Astrocyte of the spinal cord (primary cell): Measurements from ENCODE around the gene OPRM1.

Source experiments
- DNase-seq: peaks from one replicate; pipeline ENCODE4 v3.0.0; 2011; ENCODE audit warnings: low read depth, low spot score
- H3K4me3 ChIP-seq: 2 replicates; pipeline ENCODE4 v1.5.1; 2011; ENCODE audit warnings: low read depth, mild to moderate bottlenecking, low read length, moderate library complexity
- in situ Hi-C: cut with HindIII; loops from 2 replicates; pipeline ENCODE4 v1.10.0; 2017; ENCODE audit warnings: low sequenced_read_pairs
- TF ChIP-seq, protein P1 (sequence below): IDR thresholded peaks from 2 replicates; pipeline ENCODE4 v1.5.1; 2012; ENCODE audit warnings: low read depth, mild to moderate bottlenecking, low read length, inconsistent platforms

Gene OPRM1

DNA sequence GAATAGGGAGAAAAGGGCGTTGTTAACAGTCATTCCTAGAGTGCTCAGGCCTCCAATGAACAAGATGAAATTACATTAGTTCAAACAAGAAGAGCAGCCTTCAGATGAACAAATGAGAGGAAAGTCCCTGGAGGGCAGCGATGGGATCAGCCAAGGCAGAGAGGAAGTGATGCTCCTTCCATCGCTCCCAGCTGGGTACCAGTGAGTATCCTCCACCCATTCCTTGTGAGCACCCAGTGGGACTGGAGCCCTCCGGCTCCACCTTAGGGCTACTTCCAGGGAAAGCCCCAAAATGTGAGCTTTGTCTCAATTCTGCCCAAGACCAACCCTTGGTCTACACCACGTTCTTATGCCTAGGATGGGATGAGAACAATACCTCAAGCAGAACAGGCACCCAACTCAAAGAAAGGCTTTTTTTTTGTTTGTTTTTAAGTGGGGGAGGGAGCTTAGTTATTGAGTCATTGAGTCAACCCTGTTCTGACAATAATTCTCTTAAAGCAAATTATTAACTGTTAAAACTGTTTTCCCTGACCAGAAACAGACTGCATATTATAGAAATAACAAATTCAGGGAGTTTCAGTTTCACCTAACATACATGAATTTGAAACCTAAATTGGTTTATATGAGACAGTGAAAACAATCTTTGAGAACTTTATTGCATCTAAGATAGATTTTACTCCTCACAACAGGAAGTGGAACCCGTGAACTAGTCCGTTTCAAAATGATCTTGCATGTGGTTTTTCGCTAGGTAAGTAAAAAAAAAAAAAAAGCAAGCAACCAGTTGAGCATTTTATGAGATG is 210.7 kb downstream of the OPRM1 start:
- no peak for DNase-seq
- H3K4me3 ChIP-seq, result no peak overlapping the region
- in situ Hi-C loops, result no loop called here
- TF ChIP-seq, protein P1, sequence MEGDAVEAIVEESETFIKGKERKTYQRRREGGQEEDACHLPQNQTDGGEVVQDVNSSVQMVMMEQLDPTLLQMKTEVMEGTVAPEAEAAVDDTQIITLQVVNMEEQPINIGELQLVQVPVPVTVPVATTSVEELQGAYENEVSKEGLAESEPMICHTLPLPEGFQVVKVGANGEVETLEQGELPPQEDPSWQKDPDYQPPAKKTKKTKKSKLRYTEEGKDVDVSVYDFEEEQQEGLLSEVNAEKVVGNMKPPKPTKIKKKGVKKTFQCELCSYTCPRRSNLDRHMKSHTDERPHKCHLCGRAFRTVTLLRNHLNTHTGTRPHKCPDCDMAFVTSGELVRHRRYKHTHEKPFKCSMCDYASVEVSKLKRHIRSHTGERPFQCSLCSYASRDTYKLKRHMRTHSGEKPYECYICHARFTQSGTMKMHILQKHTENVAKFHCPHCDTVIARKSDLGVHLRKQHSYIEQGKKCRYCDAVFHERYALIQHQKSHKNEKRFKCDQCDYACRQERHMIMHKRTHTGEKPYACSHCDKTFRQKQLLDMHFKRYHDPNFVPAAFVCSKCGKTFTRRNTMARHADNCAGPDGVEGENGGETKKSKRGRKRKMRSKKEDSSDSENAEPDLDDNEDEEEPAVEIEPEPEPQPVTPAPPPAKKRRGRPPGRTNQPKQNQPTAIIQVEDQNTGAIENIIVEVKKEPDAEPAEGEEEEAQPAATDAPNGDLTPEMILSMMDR, result no peak

DNA sequence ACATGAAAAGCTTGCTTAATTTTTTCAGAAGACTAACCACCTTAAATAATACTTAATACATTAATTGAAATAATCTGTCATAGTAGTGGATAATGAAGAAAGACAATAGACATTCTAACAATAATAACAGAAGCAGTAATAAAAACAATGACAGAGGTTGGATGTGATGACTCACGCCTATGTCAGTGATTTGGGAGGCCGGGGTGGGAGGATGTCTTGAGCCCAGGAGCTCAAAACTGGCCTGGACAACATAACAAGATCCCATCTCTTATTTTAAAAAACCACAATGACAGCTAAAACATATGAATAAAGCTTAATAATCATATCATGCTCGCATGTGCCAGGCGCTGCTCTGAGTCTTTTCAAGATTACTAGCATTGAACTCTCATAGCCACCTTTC is 212.1 kb downstream of the OPRM1 start:
- in situ Hi-C loops, result no loop called here
- TF ChIP-seq, protein P1, result no peak
- H3K4me3 ChIP-seq, result no peak overlapping the region
- DNase-seq, result no peak

DNA sequence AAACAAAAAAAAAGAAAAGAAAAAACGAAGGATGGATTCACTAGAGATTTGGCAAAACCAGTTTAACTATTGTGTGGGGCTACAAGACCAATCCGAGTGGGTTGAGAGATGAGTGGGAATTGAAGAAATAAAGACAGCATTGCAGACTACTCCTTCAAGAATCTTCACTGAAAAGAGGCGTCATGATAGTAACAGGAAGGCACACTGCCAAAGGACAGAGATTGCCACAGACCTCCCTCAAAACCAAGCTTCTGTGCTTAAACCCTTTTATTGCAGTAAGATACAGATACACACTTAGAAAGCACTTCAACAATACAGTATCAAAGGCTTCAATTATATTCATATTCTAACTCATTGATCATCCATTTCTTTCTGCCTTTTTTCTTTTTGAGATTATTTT is 213.6 kb downstream of the OPRM1 start:
- no peak for DNase-seq

DNA sequence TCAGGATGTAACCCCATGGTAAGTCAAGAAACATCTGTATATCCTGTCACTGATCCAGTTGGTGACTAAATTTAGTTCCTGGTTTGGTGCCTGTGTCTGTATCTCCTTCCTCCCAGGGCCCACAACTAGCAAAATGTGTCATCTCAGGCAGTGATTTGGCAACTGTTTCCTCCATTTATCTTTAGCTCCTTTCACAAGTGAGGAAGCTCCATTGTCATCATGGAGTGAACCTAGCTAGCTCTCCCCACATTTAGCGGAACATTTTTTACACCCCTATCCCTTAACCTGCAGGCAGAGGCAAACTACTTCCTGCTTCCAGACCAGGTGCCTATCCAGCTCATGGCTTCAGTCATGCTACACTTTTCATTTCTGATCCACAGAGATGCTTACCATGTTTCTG is 218.0 kb downstream of the OPRM1 start:
- TF ChIP-seq, protein P1, result no peak
- DNase-seq, result no peak
- no peak overlapping the region for H3K4me3 ChIP-seq
- in situ Hi-C loops, result no loop called here

More for the DNA sequence above, 213.6 kb downstream of the OPRM1 start:
- in situ Hi-C loops, result no loop called here
- TF ChIP-seq, protein P1, result no peak
- no peak overlapping the region for H3K4me3 ChIP-seq

DNA sequence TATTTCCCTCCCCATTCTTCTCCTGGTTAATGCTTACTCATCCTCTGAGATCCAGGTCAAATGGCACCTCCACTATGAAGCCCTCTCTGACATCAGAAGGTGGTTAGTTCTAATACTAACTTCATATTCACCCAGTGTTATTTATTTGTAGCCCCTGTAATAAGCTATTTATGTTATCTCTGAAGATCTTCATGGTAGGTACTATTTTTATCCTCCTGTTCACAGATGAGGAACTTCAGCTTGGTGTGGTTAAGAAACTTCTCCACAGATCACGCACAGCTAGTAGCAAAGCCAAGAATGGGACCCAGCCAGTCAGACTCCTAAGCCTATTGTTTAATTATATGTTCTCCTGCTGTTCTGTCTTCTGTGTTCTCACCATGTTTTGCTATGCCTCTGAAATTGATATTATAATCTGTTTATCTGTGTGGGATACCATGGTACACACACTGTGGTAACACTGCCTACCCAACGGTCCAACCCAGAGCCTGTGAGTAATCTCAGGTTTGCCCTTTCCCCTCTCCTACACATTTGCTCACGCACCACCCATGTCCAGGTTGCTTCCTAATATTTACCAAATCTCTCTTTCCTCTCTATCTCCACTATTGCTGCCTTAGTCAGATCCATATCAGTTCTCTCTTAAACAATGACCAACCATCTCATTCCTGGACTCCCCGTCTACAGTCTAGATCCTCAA is 219.2 kb downstream of the OPRM1 start:
- in situ Hi-C loops, result no loop called here

DNA sequence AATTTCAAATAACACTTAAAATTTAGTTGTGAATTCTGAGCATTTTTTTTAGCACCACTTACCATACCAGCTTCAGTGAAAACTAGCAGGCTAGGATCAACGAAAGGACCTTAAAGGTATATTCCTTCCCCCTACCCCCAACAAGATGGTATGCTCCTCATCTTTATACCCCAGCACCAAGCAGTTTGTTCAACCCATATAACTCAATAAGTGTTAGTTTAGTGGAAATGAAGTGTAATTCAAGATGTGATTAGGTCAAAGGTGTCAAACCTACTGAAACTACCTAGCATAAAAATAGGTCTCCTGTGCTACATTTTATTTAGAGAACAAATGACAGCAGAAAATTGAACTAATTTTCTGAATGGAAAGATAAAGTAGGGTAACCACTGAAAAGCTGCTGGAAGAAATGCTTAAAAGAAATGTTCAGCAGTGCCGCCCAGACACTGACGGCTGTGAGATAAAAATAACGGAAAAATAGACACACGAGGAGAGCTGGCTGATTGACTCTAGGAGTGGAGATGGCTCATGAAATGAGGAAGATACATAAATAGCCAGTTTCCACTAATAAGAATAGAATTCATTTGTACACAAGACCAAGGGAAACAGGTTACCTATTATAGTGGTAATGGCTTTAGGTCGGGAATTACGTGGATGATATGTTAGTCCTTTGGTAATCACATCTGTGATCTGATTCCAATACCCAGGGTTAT is 222.8 kb downstream of the OPRM1 start:
- in situ Hi-C loops, result no loop called here
- H3K4me3 ChIP-seq, result no peak overlapping the region
- TF ChIP-seq, protein P1, result no peak
- no peak for DNase-seq

More for the DNA sequence above, 219.2 kb downstream of the OPRM1 start:
- H3K4me3 ChIP-seq, result no peak overlapping the region
- TF ChIP-seq, protein P1, result no peak
- DNase-seq, result no peak
